ENCODE measurements around the gene JAK2.
"Not testable (repeated sequence)": the region's sequence is repeated elsewhere in the genome, so short reads cannot be mapped to it uniquely, and the experiment has no call there.

JAK2 gene

DNA sequence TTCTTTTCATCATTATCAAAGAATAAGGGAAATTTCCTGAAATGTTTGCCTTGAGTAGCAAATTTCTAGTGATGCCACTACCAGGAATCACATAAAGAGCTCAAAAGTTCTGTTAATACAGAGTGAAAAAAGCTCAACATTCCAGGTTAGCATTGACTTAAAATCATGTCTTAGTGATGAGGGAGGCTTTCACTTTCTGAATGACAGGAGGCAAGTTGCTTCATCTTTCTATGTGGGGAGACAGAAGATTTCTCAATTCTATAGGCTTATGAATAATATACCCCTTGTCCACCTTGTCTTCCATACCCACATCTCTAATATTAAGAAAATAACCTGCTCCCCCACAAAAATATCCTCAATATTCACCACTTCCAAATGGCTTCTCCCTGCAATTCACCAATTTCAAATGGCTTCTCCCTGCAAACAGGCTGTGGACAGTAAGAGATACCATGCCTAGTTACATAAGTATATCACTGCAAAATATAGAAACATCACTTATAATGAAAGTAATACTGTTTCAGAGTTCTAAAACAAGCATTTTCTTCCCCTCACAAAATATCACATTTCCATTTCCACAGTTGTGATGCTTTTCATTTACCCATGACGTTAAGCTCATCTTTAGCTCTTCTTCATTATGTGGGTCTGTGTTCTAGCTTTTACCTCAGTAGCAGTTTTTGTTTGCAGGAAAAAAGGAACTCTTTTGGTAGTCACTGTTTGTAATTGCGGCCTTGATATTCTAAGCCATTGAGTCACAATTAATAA lies 2.2 kb upstream of the JAK2 start:
- DNase-seq: no peak

DNA sequence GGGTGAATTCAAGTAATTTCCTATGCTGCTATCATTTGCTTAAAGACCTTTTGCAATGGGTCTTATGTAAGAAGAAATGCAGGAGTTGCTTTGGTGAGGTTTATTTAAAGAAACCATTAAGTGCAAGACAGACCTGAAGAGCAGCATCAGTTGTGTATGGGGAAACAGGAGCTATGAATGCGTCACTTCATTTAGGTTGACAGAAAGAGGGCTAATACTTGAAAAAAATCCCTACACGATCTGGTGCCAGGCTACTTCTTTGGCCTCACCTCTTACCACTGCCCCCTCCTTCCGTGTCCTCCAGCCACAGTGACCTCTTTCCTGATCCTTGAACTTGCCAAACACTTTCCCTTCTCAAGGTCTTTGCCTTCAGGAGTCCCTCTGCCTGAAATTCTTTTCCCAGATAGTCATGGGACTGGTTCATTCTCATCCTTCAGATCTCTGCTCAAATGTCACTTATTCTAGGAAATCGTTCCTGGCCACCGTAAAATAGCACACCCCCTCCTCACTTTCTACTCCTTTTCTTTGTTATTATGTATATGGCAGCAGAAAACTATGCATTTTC lies 1.4 kb upstream of the JAK2 start:
- no peak for DNase-seq

DNA sequence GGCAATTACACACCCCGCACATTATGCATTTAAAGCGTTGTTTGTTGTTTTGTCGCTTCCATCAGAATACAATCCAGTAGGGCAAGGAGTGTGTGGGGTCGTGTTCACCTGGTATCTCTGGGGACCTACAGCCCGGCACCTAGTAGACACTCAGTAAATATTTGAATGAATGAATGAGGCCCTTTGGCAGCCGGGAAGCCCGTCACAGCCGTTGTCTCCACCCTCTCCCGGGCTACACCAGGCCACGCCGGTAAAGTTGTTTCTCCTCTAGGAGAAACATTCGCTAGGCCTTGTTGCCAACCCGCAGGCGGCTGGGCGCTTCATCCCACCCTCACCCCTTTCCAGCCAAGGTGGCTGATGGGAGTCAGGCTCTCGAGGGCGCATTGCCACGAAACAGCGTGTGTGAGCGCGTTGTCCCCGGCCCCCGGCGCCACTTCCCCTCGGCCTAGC lies 876 bp upstream of the JAK2 start:
- no peak for DNase-seq

DNA sequence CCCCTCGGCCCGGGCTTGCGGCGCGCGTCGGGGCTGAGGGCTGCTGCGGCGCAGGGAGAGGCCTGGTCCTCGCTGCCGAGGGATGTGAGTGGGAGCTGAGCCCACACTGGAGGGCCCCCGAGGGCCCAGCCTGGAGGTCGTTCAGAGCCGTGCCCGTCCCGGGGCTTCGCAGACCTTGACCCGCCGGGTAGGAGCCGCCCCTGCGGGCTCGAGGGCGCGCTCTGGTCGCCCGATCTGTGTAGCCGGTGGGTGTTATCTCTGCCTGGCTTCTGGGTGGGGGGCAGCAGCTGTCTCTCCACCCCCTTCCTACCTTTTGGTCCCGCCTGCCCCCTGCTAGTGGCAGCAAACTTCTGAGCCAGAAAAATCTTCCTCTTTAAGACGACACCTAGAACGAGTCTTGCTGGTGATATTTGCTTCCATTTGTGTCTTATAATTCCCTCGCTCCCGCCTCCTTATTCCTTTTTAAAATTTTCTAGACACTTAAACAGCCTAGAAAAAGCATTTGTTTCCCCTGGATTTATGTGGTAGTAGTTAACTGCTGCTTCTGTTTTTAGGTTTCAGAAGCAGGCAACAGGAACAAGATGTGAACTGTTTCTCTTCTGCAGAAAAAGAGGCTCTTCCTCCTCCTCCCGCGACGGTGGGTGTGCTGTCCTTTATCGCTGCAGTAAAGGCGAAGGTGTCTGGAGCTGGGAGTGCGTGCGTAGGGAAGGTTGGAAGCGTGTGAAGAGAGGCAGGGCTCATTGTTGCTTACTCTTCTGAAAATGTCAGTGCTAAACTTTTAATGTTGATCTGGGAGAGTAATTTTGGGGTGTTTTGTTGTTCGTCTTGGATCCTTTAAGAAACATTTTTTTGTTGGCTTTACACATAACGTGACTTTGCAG lies 554 bp downstream of the JAK2 start:
- DNase-seq: peak; percentile 23

DNA sequence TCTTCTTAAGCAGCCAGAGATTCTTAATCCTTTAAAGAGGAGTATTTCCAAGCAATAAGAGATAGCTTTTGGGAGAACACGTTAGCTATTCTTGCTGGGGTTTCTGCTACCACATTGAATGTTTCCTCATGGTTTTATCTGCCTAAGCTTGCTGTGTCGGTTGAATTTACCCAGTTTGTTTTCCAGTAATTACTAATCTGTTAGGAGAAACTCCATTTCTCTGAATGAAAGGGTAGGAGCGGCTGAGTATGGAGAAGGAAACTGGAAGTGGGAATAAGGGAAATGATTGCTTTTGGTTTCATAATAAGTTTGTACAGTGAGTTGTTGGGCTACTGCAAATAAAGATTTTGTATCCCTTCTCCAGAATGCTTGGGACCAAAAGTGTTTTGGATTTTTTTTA lies 1.2 kb downstream of the JAK2 start:
- DNase-seq: no peak

DNA sequence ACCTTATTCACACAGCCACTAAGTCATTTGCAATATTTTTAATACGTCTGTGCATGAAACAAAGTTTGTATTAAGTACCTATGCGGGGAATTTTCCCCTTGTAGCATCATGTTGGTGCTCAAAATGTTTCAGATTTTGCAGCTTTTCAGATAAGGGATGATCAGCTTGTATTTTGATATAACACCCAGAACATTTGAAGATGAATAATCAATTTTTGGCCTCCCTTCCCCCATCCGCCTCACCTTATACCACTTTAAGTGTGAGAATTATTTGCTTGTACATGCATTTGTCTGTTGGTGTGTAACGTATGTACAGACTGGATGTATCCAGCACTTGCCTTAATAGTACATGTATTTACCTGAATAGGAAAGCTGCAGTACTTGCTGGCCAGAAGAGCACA lies 1.7 kb downstream of the JAK2 start:
- DNase-seq: no peak

DNA sequence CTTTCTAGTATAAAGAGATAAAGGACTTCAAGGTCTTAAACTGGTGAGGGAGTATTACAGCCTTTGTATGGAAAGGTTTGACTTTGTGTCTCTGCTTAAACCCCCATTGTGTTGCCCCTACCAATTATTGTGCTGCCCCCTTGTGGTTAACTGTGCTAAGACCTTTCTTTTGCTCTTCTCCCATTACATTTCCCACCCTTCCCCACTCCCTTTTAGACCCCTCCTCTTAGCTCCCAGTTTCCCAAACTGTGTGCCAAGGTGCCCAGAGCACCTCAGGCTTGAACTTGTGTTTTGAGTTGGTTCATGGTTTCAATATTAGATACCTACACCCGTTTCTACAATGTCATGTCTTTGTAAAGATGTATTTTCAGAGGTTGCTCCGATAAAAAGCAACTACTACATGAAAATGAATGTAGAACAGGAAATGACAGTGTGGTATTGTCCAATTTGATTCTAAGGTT lies 2.9 kb downstream of the JAK2 start:
- DNase-seq: peak; percentile 26

DNA sequence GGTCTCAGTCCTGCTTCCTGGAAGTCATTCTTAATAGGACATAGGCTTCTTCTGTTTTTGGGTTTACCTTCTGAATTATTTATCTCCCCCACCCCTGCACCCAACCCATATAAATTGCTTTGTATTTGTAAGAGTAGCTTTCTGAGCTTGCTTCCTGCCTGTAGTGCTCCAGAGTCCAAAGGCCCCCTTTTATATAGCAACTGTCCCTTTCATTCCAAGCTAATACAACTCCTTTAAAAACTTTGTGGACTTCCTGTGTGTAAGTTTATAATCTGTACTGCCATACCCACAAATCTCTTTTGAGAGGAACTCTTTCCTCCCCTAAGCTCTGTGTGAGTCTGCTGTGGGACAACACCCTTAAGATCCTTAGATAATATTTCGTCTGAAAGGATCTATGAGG lies 7.8 kb downstream of the JAK2 start:
- no peak for DNase-seq

DNA sequence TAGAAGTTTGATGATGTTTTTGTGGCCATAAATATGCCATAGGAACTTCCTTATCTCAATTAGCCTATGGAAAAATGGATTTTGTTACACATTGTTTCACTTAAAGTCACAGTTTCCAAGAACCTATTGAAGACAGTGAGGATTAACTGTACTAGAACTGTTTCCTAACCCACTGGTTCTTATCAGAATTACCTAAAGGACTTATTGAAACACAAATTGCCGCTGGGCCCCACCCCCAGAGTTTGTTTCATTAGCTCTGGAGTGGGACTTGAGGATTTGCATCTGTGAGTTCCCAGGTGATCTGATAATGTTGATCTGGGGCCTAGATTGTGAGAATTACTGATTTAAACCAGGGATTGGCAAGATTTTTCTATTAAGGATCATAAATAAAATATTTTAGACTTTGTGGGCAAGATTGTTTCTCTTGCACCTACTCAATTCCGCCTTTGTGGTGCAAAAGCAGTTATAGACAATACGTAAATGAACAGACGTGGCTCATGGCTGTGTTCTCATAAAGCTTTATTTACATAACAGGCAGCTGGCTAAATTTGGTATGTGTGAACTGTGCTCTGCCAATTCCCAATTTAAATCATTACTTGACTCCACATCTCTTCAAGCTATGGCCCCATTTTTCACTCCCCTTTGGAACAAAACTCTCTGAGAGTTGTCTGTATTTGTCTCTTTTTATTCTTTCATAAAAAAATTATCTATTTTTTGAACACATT lies 9.3 kb downstream of the JAK2 start:
- no peak for DNase-seq

DNA sequence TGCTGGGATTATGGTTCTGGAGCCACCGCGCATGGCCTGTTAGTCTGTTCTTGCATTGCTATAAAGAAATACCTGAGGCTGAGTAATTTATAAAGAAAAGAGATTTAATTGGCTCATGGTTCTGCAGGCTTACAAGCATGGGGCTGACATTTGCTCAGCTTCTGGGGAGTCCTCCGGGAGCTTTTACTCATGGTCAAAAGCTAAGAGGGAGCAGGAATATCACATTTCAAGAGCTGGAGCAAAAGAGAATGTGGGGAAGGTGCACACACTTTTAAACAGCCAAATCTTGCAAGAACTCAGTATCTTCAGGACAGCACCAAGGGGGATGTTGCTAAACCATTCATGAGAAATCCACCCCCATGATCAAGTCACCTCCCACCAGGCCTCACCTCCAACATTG lies 12.1 kb downstream of the JAK2 start:
- no peak for DNase-seq

DNA sequence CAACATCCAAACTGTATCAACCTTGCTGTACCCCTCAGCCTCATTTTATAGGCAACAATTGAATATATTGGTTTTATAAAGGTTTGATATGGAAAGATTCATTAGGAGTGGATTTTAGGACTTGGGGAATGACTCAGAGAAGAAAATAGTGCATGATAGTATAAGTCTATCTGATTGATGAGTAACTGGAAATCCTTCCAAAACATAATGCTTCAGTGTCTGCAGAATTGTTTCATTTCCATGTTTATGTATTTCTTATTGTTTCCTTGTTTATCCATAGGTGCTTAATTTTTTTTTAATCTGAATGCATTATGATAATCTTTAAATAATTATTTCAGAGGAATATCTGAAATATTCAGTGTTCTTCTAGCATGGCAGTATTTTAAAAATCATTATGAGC lies 12.6 kb downstream of the JAK2 start:
- no peak for DNase-seq

DNA sequence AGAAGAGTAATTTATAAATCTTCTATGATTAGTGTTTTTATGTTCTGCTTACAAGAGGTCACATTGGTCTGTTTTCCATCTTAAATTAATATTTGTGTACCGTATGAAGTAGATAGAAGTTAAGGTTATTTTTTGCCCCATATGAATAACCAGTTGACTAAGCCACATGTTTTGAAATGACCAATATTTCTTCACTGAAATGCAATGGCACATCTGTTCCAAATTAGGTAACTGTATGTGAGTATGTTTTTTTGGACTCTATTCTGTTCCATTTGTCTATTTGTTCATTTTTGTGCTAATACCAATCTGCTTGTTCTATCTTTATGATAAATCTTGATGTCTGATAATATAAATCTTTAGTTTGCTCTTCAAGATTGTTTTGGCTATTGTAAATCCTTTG lies 17.7 kb downstream of the JAK2 start:
- no peak for DNase-seq

DNA sequence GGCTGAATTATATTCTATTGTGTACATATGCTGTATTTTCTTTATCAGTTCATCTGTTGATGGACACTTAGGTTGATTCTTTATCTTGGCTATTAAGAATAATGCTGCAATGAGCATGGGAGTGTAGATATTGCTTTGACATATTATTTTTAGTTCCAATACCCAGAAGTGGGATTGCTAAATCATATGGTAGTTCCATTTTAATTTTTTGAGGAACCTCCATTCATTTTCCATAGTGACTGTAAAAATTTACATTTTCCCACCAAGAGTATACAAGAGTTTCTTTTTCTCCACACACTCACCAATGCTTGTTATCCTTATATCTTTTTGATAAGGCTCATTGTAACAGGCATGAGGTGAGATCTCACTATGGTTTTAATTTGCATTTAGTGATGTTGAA lies 19.4 kb downstream of the JAK2 start:
- no peak for DNase-seq

DNA sequence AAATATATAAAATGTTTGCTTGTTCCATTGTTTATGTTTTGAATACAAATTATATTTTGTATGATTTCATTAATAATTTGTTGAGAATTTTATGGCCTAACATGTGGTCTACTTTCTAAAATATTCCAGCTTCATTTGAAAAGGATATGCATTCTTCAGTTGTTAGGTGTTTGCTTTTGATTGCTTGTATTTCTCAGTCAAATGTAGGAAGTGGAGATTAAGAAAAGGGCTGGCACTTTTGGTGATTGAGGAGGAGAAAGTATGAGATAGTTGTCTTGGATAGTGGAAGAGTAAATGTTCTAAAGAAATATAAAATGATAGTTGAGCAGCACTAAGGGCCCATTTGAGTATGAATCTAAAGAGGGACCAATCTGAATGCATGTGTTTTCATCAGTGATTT lies 23.1 kb downstream of the JAK2 start:
- DNase-seq: no peak

DNA sequence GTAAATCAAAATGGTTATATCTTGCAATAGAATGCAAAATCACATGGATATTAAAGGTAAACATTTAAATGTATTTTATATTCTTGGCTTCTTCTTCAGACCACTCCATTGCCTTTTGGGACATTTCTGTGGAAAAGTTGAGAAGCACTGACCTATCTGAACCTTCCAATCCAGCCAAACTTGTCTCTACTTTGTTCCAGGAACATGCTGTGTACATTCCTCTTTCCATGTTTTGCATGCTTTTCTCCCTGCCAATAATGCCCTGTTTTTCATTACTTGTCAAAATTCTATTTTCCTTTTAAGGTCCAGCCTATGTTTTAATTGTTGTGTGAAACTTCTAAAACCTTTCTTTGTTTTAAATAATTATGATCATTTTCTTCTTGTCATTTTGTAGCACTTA lies 28.3 kb downstream of the JAK2 start:
- no peak for DNase-seq

DNA sequence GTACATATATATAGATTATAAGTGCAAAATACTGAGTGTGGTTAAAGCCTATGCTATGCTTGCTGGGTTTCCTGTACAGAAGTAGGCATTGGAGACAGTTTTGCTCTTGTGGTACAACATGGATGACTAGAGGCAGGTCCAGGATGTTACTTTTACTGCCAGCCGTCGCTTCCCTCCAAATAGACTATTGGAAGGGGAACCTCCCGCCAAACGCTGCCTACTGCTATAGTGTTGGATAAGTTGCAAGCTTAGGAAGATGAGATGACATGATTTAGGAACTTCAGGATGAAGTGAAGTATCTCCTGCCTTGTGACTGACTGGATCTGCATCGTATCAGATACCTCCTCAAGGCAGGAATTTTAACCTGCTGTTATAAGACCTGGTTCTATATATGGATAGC lies 30.9 kb downstream of the JAK2 start:
- DNase-seq: no peak

DNA sequence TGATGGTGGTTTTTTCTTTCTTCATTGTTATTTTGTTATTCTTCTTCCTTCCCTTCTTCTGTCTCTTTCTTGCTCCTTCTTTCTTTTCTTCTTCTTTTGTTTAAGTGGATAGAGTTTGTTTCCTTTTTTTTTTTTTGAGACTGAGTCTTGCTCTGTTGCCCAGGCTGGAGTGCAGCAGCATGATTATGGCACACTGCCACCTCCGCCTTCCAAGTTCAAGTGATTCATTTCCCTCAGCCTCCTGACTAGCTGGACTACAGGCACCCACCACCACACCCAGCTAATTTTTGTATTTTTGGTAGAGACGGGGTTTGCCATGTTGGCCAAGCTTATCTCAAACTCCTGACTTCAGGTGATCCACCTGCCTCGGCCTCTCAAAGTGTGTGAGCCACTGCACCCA lies 40.3 kb downstream of the JAK2 start:
- DNase-seq: no peak

DNA sequence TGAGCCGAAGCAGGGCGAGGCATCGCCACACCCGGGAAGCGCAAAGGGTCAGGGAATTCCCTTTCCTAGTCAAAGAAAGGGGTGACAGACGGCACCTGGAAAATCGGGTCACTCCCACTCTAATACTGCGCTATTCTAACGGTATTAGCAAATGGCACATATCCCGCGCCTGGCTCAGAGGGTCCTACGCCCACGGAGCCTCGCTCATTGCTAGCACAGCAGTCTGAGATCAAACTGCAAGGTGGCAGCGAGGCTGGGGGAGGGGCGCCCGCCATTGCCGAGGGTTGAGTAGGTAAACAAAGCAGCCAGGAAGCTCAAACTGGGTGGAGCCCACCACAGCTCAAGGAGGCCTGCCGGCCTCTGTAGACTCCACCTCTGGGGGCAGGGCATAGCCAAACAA lies 46.9 kb downstream of the JAK2 start:
- DNase-seq: not testable (repeated sequence)

DNA sequence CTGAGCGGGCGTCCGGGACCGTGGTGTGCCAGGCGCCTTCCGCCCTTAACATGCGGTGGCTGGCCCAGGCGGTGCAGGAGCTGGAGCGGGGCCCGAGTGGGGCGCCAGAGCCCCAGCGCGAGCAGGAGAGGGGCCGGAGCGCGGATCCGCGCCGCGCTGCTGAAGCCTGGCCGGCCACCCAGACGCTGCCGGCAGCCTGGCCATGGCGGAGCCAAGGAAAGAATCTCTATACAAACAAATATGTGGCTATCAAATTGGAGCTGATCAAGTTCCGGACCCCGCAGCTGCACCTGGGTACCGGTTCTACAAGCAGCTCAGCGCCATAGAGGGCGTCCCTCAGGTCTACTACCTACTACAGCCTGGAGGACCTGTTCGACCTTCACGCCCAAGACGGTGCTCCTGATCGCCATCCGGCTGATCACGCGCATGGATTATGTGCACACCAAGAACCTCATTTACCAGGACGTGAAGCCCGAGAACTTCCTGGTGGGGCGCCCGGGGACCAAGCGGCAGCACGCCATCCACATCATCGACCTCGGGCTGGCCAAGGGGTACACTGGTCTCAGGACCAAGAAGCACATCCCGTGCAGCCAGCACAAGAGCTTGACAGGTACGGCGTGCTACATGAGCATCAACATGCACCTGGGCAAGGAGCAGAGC lies 55.8 kb downstream of the JAK2 start:
- no peak for DNase-seq

DNA sequence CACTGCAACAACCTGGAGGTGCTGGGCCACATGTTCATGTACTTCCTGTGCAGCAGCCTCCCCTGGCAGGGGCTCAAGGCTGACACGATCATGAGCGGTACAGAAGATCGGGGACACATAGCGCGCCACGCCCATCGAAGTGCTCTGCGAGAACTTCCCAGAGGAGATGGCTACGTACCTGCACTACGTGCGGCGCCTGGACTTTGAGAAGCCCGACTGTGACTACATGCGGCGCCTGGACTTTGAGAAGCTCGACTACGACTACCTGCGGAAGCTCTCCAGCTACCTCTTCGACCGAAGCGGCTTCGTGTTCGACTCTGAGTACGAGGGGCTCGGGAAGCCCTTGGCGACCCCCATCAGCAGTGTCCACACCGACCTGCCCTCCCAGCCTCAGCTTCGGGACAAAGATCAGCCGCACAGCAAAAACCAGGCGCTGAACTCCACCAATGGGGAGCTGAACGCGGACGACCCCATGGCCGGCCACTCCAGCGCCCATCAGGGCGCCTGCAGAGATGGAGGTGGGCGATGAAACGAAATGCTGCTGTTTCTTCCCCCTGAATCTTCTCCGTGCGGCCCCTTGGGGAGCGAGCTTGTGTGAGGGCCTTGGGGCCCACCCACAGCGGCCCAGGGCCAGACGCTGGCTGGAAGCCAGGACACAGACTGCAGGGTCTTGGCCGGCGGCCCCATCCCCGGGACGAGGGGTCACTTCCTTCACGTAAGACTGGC lies 56.5 kb downstream of the JAK2 start:
- no peak for DNase-seq

DNA sequence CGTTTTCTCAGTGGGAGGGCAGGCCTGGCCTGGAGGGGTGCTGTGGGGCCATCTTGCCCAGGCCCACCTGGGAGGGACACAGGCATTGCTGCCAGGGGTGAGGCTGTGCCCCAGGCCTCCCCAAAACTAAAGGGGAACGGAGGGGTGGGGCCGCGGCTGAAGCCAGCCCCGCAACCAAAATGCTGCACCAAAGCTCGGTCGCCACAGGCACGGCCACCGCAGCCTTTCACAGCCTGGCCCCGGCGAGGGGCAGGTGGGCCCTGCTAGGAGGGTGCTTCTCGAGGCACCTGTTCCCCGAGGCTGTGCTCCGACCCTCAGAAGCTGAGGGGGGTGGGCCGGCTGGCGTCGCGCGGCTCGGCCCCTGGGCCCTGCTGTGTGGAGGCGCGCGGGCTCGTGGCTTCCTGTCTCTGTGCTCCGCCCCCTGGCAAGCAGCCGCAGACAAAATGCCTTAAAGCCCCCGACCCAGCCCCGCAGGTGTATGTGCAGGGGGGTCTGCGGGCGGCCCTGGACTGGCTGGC lies 57.6 kb downstream of the JAK2 start:
- no peak for DNase-seq

DNA sequence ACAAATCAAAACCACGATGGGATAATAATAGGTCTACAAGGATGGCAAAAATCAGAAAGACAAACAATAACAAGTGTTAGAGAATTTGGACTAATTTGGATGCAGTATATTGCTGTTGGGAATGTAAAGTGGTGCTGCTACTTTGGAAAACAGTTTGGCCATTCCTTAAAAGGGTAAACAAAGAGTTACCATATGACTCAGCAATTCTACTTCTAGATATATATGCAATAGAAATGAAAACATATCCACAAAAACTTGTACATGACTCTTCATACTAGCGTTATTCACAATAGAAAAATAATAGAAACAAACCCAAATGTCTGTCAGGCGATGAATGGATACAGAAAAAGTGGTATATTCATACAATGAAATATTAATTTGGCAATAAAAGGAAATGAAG lies 58.3 kb downstream of the JAK2 start:
- no peak for DNase-seq

Data from stimulated activated naive CD4-positive, alpha-beta T cell treated with Interleukin-2 at 50 U/mL for 16 hours (primary cell).